ENCODE results near the gene MYO1E. TPM values are rescaled to one million over a fixed set of nuclear protein-coding genes. Genes with fewer than 3 reads are reported as not detected.

Gene MYO1E
- total and polyA plus RNA-seq, 7 experiments from 2014 or later = 2.3 to 67.1 (median 3.7) TPM; not detected in 2

DNA sequence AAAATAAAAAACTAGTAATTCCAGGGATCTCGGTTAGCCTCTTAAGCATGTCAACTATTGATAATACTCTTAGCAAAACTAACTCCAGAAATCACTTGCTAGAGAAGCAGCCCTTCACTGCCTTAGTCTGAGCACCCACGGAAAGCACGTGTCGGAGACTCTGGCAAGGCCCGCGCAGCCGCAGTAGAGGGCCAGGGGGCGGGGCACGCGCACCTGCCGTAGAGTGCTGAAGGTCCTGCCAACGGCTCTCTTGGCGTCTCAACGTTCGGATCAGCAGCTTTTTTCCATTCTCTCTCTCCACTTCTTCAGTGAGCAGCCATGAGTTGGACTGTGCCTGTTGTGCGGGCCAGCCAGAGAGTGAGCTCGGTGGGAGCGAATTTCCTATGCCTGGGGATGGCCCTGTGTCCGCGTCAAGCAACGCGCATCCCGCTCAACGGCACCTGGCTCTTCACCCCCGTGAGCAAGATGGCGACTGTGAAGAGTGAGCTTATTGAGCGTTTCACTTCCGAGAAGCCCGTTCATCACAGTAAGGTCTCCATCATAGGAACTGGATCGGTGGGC lies 166.0 kb downstream of the MYO1E start, which contains the start of gene LDHAL6B:
TSS of gene LDHAL6B (plus strand) at position 221 of the 561 bp plus-strand sequence. CDS start at position 319, 98 bp downstream.
- Mint-ChIP-seq H3K27me3 (peaks cover 0 to 1% (median 0%) of the 10 kb centered on the region in 5 donors), H3K27ac (no peak within 1 kb of the TSS), H3K4me1 (peaks cover 0 to 6% (median 0%) of the 10 kb centered on the region in 7 donors), H3K4me3 (no peak within 1 kb of the TSS), H3K36me3 (peaks cover 0 to 36% (median 0%) of the 10 kb centered on the region in 5 donors), H3K9me3 (peaks cover 0 to 3% (median 0%) of the 10 kb centered on the region in 11 donors)
- H3K36me3 ChIP-seq (ENCODE audit: control insufficient read depth in 2 of 3, insufficient read depth in 3 of 3, low read length in 3 of 3) = no peaks in the 10 kb centered on the region
- H3K27ac ChIP-seq (ENCODE audit: low read depth, low read length) = no peak within 1 kb of the TSS
- H3K4me3 ChIP-seq (ENCODE audit: low read length) = no peak within 1 kb of the TSS
- intact Hi-C loops (cut with micrococcal nuclease) = no loop called here
- H3K27me3 ChIP-seq (ENCODE audit: control insufficient read depth in 2 of 2, insufficient read depth in 2 of 2, low read length in 2 of 2) = no peaks in the 10 kb centered on the region
- CTCF ChIA-PET = no interaction called here
- ATAC-seq = no peak
- DNase-seq = no peak
- H3K9me3 ChIP-seq (ENCODE audit: control insufficient read depth in 2 of 3, low read length in 3 of 3) = no peaks in the 10 kb centered on the region
- no peaks in the 10 kb centered on the region for H3K4me1 ChIP-seq (ENCODE audit: control insufficient read depth in 2 of 2, insufficient read depth in 2 of 2, low read length in 2 of 2)
- POLR2A ChIA-PET = no interaction called here

DNA sequence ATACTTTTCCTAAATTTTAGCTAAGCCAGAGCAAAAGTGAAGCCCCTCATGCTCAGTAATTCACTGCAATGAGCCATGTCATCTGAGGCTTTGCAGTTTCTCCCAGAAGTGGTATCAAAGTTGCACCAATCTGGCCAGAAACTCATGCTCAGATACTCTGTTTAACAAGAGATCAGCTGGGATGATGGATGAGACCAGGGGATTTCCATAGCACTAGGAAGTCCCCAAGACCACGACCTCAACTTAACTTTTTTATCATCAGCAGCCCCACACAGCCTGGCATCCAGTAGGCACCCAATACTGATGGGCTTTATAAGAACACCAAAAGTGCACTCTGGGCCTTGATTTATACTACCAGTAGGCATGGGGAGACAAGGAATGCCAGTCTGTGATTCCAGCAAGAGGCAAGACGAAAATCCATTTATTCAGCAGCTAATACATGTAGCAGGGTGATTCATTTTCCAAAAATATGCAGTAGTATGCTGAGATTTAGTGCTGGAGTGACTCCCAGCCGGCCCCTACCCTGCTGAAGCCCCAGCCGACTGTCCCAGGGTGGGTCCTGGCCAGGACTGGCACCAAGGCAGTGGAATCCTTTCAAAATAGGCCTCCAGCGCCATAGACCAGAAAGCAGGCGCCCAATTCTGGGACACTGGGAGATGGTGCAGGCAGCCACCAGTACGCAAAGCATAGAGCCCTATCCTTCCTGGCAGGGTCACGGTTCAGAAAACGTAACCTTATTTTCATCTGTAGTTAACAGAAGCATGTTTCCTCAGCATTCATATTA lies 166.6 kb downstream of the MYO1E start:
- intact Hi-C loops (cut with micrococcal nuclease) = no loop called here
- DNase-seq = no peak
- H3K27me3 ChIP-seq (ENCODE audit: control insufficient read depth in 2 of 2, insufficient read depth in 2 of 2, low read length in 2 of 2) = no peaks in the 10 kb centered on the region
- no peak overlapping the region for H3K4me3 ChIP-seq (ENCODE audit: low read length)
- peaks cover 0 to 6% (median 0%) of the 10 kb centered on the region in 7 donors for H3K4me1 Mint-ChIP-seq
- ChIA-PET CTCF (no interaction called here), POLR2A (no interaction called here)
- H3K9me3 ChIP-seq (ENCODE audit: control insufficient read depth in 2 of 3, low read length in 3 of 3) = no peaks in the 10 kb centered on the region
- no peak for ATAC-seq
- no peaks in the 10 kb centered on the region for H3K4me1 ChIP-seq (ENCODE audit: control insufficient read depth in 2 of 2, insufficient read depth in 2 of 2, low read length in 2 of 2)
- no peak overlapping the region for H3K27ac Mint-ChIP-seq
- H3K27me3 Mint-ChIP-seq = no peaks in the 10 kb centered on the region
- H3K9me3 Mint-ChIP-seq = peaks cover 0 to 3% (median 0%) of the 10 kb centered on the region in 11 donors
- H3K4me3 Mint-ChIP-seq = no peak overlapping the region
- no peaks in the 10 kb centered on the region for H3K36me3 ChIP-seq (ENCODE audit: control insufficient read depth in 2 of 3, insufficient read depth in 3 of 3, low read length in 3 of 3)
- H3K36me3 Mint-ChIP-seq = peaks cover 0 to 32% (median 0%) of the 10 kb centered on the region in 5 donors
- no peak overlapping the region for H3K27ac ChIP-seq (ENCODE audit: low read depth, low read length)

- no peaks in the 10 kb centered on the region for H3K4me1 ChIP-seq (ENCODE audit: control insufficient read depth in 2 of 2, insufficient read depth in 2 of 2, low read length in 2 of 2)
- ChIA-PET POLR2A (no interaction called here), CTCF (no interaction called here)
- Mint-ChIP-seq H3K4me3 (no peak overlapping the region), H3K27me3 (no peaks in the 10 kb centered on the region), H3K9me3 (peaks cover 0 to 3% (median 0%) of the 10 kb centered on the region in 11 donors), H3K36me3 (peaks cover 0 to 29% (median 0%) of the 10 kb centered on the region in 5 donors), H3K4me1 (peaks cover 0 to 6% (median 0%) of the 10 kb centered on the region in 7 donors), H3K27ac (no peak overlapping the region)
- H3K36me3 ChIP-seq (ENCODE audit: control insufficient read depth in 2 of 3, insufficient read depth in 3 of 3, low read length in 3 of 3) = no peaks in the 10 kb centered on the region
- H3K27ac ChIP-seq (ENCODE audit: low read depth, low read length) = no peak overlapping the region
- ATAC-seq (no peak), DNase-seq (no peak)
- H3K4me3 ChIP-seq (ENCODE audit: low read length) = no peak overlapping the region
- intact Hi-C loops (cut with micrococcal nuclease) = no loop called here
- H3K27me3 ChIP-seq (ENCODE audit: control insufficient read depth in 2 of 2, insufficient read depth in 2 of 2, low read length in 2 of 2) = no peaks in the 10 kb centered on the region
- no peaks in the 10 kb centered on the region for H3K9me3 ChIP-seq (ENCODE audit: control insufficient read depth in 2 of 3, low read length in 3 of 3)
These were observed 169.0 kb downstream of the MYO1E start for GRCh38 chr15:59203657-59204056.

GRCh38 chr15:59203008-59203407 lies 169.7 kb downstream of the MYO1E start:
- DNase-seq = no peak

GRCh38 chr15:59200560-59200959 lies 172.1 kb downstream of the MYO1E start:
- Histone ChIP-seq H3K27me3 (ENCODE audit: control insufficient read depth in 2 of 2, insufficient read depth in 2 of 2, low read length in 2 of 2) (no peaks in the 10 kb centered on the region), H3K4me3 (ENCODE audit: low read length) (no peak overlapping the region), H3K9me3 (ENCODE audit: control insufficient read depth in 2 of 3, low read length in 3 of 3) (no peaks in the 10 kb centered on the region), H3K4me1 (ENCODE audit: control insufficient read depth in 2 of 2, insufficient read depth in 2 of 2, low read length in 2 of 2) (no peaks in the 10 kb centered on the region), H3K36me3 (ENCODE audit: control insufficient read depth in 2 of 3, insufficient read depth in 3 of 3, low read length in 3 of 3) (no peaks in the 10 kb centered on the region), H3K27ac (ENCODE audit: low read depth, low read length) (no peak overlapping the region)
- intact Hi-C loops (cut with micrococcal nuclease) = no loop called here
- ATAC-seq (no peak), DNase-seq (no peak)
- Mint-ChIP-seq H3K27me3 (no peaks in the 10 kb centered on the region), H3K9me3 (no peaks in the 10 kb centered on the region), H3K27ac (no peak overlapping the region), H3K4me3 (no peak overlapping the region), H3K4me1 (peaks cover 0 to 8% (median 2%) of the 10 kb centered on the region in 7 donors), H3K36me3 (peaks cover 0 to 16% (median 0%) of the 10 kb centered on the region in 5 donors)
- CTCF ChIA-PET = no interaction called here
- POLR2A ChIA-PET = no interaction called here

More at GRCh38 chr15:59203008-59203407, 169.7 kb downstream of the MYO1E start:
- ATAC-seq = no peak
- Histone ChIP-seq H3K36me3 (ENCODE audit: control insufficient read depth in 2 of 3, insufficient read depth in 3 of 3, low read length in 3 of 3) (no peaks in the 10 kb centered on the region), H3K27ac (ENCODE audit: low read depth, low read length) (no peak overlapping the region), H3K4me3 (ENCODE audit: low read length) (no peak overlapping the region), H3K4me1 (ENCODE audit: control insufficient read depth in 2 of 2, insufficient read depth in 2 of 2, low read length in 2 of 2) (no peaks in the 10 kb centered on the region), H3K27me3 (ENCODE audit: control insufficient read depth in 2 of 2, insufficient read depth in 2 of 2, low read length in 2 of 2) (no peaks in the 10 kb centered on the region), H3K9me3 (ENCODE audit: control insufficient read depth in 2 of 3, low read length in 3 of 3) (no peaks in the 10 kb centered on the region)
- intact Hi-C loops (cut with micrococcal nuclease) = no loop called here
- no peak overlapping the region for H3K4me3 Mint-ChIP-seq
- peaks cover 0 to 3% (median 0%) of the 10 kb centered on the region in 11 donors for H3K9me3 Mint-ChIP-seq
- ChIA-PET POLR2A (no interaction called here), CTCF (no interaction called here)
- no peaks in the 10 kb centered on the region for H3K27me3 Mint-ChIP-seq
- no peak overlapping the region for H3K27ac Mint-ChIP-seq
- peaks cover 0 to 6% (median 0%) of the 10 kb centered on the region in 7 donors for H3K4me1 Mint-ChIP-seq
- H3K36me3 Mint-ChIP-seq = peaks cover 0 to 28% (median 0%) of the 10 kb centered on the region in 5 donors

DNA sequence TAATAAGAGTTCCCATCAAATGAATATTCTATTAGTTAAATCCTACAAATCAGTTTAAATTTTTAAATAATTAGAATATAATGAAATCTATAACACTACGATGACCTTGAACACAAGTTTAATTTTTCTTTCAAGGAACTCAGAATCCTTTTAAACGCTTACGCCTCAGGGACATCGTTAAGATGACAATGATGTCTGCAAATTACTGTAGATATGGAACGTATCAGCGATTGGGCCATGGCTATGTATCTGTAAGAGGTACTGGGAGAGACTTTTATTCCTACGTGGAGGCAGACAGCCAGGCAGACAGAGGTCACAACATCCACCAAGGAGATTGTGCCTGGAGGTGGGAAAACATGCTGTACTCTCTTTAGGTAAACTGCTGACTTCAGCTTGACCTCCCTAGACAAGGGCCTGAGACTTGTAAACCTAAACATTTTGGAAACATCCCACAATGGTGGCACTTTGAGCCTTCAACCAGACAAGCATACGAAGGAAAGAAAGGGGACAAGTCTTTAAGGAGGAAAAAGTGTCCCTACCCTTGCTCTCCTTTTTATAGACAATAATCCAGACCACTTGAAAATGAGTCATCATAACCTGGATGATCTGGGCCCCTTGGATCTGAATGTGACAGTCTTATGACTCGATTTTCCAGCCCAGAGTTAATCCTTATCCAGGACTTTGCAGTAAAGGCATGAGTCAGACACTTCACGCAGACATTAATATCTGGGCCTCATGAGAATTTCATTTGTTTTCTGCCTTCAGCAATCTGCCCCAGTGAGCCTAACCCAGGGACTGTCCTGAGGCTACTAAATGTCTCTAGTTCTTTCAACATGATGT lies 172.8 kb downstream of the MYO1E start:
- no peak overlapping the region for H3K4me3 Mint-ChIP-seq
- no peak overlapping the region for H3K4me3 ChIP-seq (ENCODE audit: low read length)
- H3K36me3 Mint-ChIP-seq = peaks cover 0 to 13% (median 0%) of the 10 kb centered on the region in 5 donors
- ATAC-seq (no peak), DNase-seq (no peak)
- no peaks in the 10 kb centered on the region for H3K36me3 ChIP-seq (ENCODE audit: control insufficient read depth in 2 of 3, insufficient read depth in 3 of 3, low read length in 3 of 3)
- CTCF ChIA-PET = no interaction called here
- H3K27ac ChIP-seq (ENCODE audit: low read depth, low read length) = no peak overlapping the region
- H3K9me3 Mint-ChIP-seq = no peaks in the 10 kb centered on the region
- no peaks in the 10 kb centered on the region for H3K4me1 ChIP-seq (ENCODE audit: control insufficient read depth in 2 of 2, insufficient read depth in 2 of 2, low read length in 2 of 2)
- intact Hi-C loops (cut with micrococcal nuclease) = no loop called here
- no peaks in the 10 kb centered on the region for H3K27me3 Mint-ChIP-seq
- H3K27me3 ChIP-seq (ENCODE audit: control insufficient read depth in 2 of 2, insufficient read depth in 2 of 2, low read length in 2 of 2) = no peaks in the 10 kb centered on the region
- no peaks in the 10 kb centered on the region for H3K9me3 ChIP-seq (ENCODE audit: control insufficient read depth in 2 of 3, low read length in 3 of 3)
- peaks cover 0 to 8% (median 5%) of the 10 kb centered on the region in 7 donors for H3K4me1 Mint-ChIP-seq
- H3K27ac Mint-ChIP-seq = no peak overlapping the region
- POLR2A ChIA-PET = no interaction called here

Data from naive thymus-derived CD4-positive, alpha-beta T cell (primary cell).